Ascending aorta (tissue), 2 donors: Measurements from ENCODE around the gene AGBL1. TPM values are rescaled to one million over a fixed set of nuclear protein-coding genes. Genes with fewer than 3 reads are reported as not detected.

Source experiments
- DNase-seq, 2 donors: peaks; one replicate each; pipeline ENCODE4 v3.0.0-alpha.2; 2019; ENCODE audit warnings: low spot score in 2 of 2
- H3K27ac ChIP-seq, 2 donors: fragments of 200-600 bp; sonication (generic); one replicate each; pipeline ENCODE4 v1.5.1; 2016 to 2017; ENCODE audit warnings: mild to moderate bottlenecking in 1 of 2
- H3K27me3 ChIP-seq: fragments of 200-600 bp; sonication (generic); one replicate; pipeline ENCODE4 v1.5.1; 2017
- H3K36me3 ChIP-seq, 2 donors: fragments of 200-600 bp; sonication (generic); one replicate each; pipeline ENCODE4 v1.5.1; 2016
- H3K4me1 ChIP-seq, 2 donors: fragments of 200-600 bp; sonication (generic); one replicate each; pipeline ENCODE4 v1.5.1; 2016 to 2017; ENCODE audit warnings: mild to moderate bottlenecking in 1 of 2
- H3K4me3 ChIP-seq, 2 donors: fragments of 200-600 bp; sonication (generic); one replicate each; pipeline ENCODE4 v1.5.1; 2016 to 2017; ENCODE audit warnings: mild to moderate bottlenecking in 1 of 2
- H3K9me3 ChIP-seq, 2 donors: fragments of 200-600 bp; sonication (generic); one replicate each; pipeline ENCODE4 v1.5.1; 2016
- CTCF ChIP-seq, 3 experiments: fragments of 200-600 bp in 2 of 3; fragments of 450-650 bp in 1 of 3; sonication (generic) in 2 of 3; IDR thresholded peaks; one replicate each; pipeline ENCODE4 v1.5.1; 2016 to 2019; ENCODE audit warnings: antibody characterized with exemption in 3 of 3, mild to moderate bottlenecking in 1 of 3, moderate library complexity in 1 of 3
- intact Hi-C: fragments of 100-400 bp; cut with DNase I; formaldehyde crosslinking; loops from one replicate; pipeline ENCODE4 v1.15.1; 2023
- total RNA-seq: library from RNA; depleted of rRNA; stranded (reverse); fragments of >200 nt; gene quantifications from one replicate; pipeline ENCODE4 v1.1.0, GENCODE V29; 2016

Gene AGBL1
- total RNA-seq, 1 donor from 2014 or later, result not detected

- intact Hi-C loops, result no loop called here
- Histone ChIP-seq H3K27me3 (no peaks in the 10 kb centered on the region), H3K27ac (no peak overlapping the region), H3K9me3 (no peaks in the 10 kb centered on the region), H3K4me1 (no peaks in the 10 kb centered on the region), H3K36me3 (no peaks in the 10 kb centered on the region), H3K4me3 (no peak overlapping the region)
- TF ChIP-seq CTCF (IDR thresholded peaks at IDR 0.05), result no peak
- no peak for DNase-seq
These were observed 237.2 kb downstream of the AGBL1 start for GRCh38 chr15:86316726-86317383.

- Histone ChIP-seq H3K27ac (no peak overlapping the region), H3K9me3 (no peaks in the 10 kb centered on the region), H3K36me3 (no peaks in the 10 kb centered on the region), H3K27me3 (no peaks in the 10 kb centered on the region), H3K4me1 (no peaks in the 10 kb centered on the region), H3K4me3 (no peak overlapping the region)
- no peak for TF ChIP-seq CTCF (IDR thresholded peaks at IDR 0.05)
- intact Hi-C loops, result no loop called here
- no peak for DNase-seq
These were observed 237.7 kb downstream of the AGBL1 start for GRCh38 chr15:86317384-86317740.

GRCh38 chr15:86322629-86323028 is 243.0 kb downstream of the AGBL1 start:
- Histone ChIP-seq H3K27me3 (no peaks in the 10 kb centered on the region), H3K27ac (no peak overlapping the region), H3K4me3 (no peak overlapping the region), H3K9me3 (no peaks in the 10 kb centered on the region), H3K4me1 (no peaks in the 10 kb centered on the region), H3K36me3 (no peaks in the 10 kb centered on the region)
- no peak for TF ChIP-seq CTCF (IDR thresholded peaks at IDR 0.05)
- DNase-seq, result no peak
- intact Hi-C loops, result no loop called here

GRCh38 chr15:86327230-86327865 is 247.7 kb downstream of the AGBL1 start:
- TF ChIP-seq CTCF (IDR thresholded peaks at IDR 0.05), result no peak
- Histone ChIP-seq H3K4me3 (no peak overlapping the region), H3K27ac (no peak overlapping the region), H3K36me3 (no peaks in the 10 kb centered on the region), H3K4me1 (no peaks in the 10 kb centered on the region), H3K9me3 (peaks cover 0 to 7% of the 10 kb centered on the region in 2 donors), H3K27me3 (no peaks in the 10 kb centered on the region)
- intact Hi-C loops, result no loop called here
- no peak for DNase-seq

- Histone ChIP-seq H3K4me3 (no peak overlapping the region), H3K27ac (no peak overlapping the region), H3K36me3 (no peaks in the 10 kb centered on the region), H3K4me1 (no peaks in the 10 kb centered on the region), H3K9me3 (peaks cover 0 to 7% of the 10 kb centered on the region in 2 donors), H3K27me3 (no peaks in the 10 kb centered on the region)
- intact Hi-C loops, result no loop called here
- no peak for DNase-seq
- no peak for TF ChIP-seq CTCF (IDR thresholded peaks at IDR 0.05)
These were observed 249.0 kb downstream of the AGBL1 start for GRCh38 chr15:86328658-86329057.
